ENCODE data around the gene BNIP2. TPM values are rescaled to one million over a fixed set of nuclear protein-coding genes. Genes with fewer than 3 reads are reported as not detected.

Gene BNIP2
- total RNA-seq, 1 experiment from 2014 or later, result 158 TPM

DNA sequence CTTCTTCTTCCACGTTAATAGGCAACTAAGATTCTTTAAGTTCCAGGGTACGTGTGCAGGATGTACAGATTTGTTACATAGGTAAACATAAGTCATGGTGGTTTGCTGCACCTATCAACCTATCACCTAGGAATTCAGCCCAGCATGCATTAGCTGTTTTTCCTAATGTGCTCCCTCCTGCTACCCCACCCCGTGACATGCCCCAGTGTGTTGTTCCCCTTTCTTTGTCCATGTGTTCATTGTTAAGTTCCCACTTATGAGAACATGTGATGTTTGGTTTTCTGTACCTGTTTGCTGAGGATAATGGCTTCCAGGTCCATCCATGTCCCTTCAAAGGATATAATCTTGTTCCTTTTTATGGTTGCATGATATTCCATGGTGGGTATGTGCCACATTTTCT, 52.9 kb downstream of the BNIP2 start:
- no peak for DNase-seq (ENCODE audit: low read depth)

DNA sequence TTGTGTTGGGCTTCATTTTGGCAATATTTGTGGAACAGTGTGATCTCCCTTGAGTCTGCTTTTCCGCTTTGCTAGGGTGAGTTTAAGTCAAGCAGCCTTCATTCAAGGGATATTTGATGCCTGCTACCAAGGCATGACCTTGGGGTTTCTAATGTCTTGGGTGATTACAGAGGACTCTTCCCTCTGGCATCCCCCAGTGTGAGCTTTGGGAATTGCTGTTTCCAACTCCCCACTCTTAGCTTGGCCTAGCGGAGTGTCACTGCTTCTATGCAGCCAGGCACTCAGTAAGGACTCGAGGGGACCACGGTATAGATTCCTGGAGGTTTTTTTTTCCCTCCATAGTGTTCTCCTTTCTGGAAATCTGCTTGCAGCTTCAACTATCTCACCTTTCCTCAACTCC, 56.4 kb downstream of the BNIP2 start:
- peak; percentile 34 for DNase-seq (ENCODE audit: low read depth)

DNA sequence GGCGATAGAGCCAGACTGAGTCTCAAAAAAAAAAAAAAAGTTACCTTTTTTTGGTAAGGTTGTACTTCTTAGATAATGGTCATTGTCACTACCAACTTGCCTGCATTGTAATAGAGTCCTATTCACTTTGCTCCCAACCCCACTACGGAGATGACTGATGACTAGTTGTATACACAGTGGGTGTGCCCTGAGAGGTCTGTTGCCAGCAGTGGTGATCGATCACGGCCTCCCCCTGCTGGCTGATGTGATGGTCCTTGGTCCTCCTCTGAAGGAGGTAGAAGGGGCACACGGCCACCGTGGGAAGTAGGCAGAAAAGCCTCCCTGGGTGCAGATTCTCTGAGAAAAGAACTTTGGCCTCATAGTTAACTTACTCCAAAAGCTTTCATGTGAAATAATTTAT, 66.8 kb downstream of the BNIP2 start:
- DNase-seq (ENCODE audit: low read depth), result peak; percentile 55

DNA sequence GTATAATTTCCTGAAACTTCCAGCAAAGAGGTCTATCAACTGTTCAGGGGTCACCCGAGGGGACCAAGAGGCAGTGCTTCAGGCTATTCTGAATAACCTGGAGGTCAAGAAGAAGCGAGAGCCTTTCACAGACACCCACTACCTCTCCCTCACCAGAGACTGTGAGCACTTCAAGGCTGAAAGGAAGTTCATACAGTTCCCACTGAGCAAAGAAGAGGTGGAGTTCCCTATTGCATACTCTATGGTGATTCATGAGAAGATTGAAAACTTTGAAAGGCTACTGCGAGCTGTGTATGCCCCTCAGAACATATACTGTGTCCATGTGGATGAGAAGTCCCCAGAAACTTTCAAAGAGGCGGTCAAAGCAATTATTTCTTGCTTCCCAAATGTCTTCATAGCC, 70.7 kb downstream of the BNIP2 start:
- no peak for DNase-seq (ENCODE audit: low read depth)

DNA sequence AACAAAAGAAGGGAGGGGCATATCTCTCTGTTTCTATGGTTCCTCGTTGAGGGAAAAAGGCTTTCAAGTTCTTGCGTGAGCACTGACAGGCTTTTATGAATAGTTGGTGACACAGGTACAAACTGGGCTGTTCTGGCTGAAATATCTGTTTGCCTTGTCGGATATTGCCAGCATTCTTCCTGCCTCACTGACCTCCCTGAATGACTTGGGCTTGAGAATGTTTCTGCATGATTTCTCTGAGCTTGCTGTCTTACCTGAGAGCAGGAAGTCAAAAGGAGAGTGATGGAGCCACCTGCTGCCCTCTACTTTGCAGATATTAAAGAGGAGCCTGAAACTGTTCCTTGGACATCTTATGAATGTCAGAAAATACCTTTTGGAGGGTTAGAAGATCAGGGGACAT, 72.7 kb downstream of the BNIP2 start:
- no peak for DNase-seq (ENCODE audit: low read depth)

DNA sequence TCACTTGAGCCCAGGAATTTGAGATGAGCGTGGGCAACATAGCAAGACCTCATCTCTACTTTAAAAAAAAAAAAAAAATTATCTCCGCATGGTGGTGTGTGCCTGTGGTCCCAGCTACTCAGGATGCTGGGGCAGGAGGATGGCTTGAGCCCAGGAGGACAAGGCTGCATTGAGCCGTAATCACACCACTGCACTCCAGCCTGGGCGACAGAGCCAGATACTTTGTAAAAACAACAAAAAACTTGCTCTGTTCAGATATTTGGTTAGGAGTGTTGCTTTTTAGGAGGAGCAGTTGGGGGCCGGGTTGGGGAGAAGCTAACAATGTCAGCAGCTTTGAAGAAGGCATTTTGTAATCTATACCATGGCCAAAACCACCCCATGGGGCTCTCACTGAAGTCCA, 73.5 kb downstream of the BNIP2 start:
- DNase-seq (ENCODE audit: low read depth), result no peak

DNA sequence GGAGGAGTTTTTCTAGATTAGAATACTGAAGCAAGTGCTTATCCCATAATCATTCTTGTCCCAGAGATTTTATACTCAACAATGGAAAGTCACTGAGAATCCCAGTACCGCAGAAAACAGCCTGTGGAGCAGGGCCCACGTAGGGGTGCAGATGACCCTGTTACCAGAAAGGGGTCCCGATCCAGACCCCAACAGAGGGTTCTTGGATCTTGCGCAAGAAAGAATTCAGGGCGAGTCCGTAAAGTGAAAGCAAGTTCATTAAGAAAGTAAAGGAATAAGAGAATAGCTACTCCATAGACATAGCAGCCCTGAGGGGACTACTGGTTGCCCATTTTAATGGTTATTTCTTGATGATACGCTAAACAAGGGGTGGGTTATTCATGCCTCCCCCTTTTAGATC, 75.0 kb downstream of the BNIP2 start:
- DNase-seq (ENCODE audit: low read depth), result no peak

DNA sequence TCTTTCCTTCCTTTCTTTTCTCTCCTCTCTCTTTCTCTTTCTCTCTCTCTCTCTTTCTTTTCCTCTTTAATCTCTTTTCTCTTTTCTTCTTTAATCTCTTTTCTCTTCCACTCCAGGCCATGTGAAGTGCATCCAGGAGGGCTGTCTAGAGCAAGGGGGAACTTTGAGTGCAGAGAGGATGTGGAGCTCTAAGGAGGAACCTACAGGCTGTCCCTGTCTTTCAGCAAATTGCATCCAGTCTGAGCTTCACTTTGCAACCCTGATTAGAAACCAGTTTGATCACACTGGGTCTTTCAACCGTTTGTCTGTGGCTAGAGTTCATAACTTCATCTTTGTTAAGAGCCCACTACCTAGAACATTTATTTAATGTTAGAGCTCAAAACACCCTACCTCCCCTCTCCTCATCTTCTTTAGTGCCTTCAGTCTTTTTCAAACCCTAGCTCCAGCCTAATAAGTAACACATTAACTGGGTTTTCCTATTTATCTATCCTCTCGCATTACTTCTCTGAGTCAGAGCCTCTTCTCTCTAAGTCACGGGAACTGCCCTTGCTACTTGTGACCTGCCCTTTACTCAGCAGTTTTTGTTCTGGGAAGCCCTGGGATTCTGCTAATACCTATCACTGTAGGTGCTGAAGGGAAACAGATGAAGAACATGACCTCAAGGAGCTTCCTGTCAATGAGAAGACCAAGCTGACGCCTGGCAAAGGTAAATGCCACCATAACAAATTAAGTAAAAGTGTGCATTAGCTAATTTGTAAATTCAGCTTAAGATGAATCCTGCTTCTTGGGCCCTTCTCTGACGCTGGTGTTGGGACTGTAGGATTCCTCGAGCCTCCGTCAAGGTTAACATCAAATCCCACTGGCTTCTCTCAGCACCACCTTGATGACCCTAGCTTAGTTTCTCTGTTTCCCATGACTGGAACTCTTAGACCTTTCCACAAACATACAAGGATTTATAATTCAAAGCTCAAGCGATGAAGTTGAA, 77.6 kb downstream of the BNIP2 start, which contains the start of gene GCNT3:
Gene GCNT3 (plus strand): TSS at position 508 of the 985 bp plus-strand sequence. CDS start 6,456 bp downstream, outside the sequence.
- DNase-seq (ENCODE audit: low read depth), result peak; percentile 62

DNA sequence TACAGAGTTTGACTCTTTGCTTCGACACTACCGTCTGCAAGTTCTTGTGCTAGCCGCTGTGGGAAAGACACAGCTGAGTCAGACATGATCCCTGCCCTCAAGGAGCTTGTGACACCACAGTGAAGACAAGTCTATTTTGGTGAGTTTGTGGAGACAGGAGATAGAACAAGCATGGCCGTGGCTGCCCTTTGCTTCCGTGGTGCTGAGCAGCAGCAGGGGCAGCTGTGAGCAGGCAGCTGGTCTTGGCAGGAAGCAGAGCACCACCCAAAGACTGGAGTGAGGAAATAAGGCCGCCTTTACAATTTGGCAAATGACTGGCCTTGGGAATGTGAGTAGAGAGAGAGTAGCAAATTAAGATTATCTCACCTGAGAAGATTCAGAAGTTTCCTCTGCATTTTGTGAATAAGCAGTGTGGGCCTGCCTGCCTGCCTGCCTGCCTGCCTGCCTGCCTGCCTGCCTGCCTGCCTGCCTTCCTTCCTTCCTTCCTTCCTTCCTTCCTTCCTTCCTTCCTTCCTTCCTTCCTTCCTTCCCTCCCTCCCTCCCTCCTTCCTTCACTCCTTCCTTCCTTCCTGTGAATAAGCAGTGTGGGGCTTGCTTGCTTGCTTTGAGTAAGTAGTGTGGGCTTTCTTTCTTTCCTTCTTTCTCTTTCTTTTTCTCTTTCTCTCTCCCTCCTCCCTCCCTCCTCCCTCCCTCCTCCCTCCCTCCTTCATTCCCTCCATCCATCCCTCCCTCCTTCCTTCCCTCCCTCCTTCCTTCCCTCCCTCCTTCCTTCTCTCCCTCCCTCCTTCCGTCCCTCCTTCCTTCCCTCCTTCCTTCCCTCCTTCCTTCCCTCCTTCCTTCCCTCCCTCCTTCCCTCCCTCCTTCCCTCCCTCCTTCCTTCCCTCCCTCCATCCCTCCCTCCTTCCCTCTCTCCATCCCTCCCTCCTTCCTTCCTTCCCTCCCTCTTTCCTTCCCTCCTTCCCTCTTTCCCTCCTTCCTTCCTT, 79.1 kb downstream of the BNIP2 start:
- DNase-seq (ENCODE audit: low read depth), result peak; percentile 21

Other genes with a start within 250 kb of the BNIP2 start
- 0.23 and 2.2 TPM in 2 replicates for gene GCNT3, start 77.5 kb downstream of the BNIP2 start, total RNA-seq (2014; rRNA removed)
- 73.8 and 90.3 TPM in 2 replicates for gene GTF2A2, start 31.8 kb downstream of the BNIP2 start, total RNA-seq (2014; rRNA removed)

All from LHCN-M2 (cell line).